Glutamatergic neuron (in vitro differentiated cells): ENCODE results near the gene ZBBX. TPM values are rescaled to one million over a fixed set of nuclear protein-coding genes. Genes with fewer than 3 reads are reported as not detected.

Source experiments
- DNase-seq: peaks from one replicate; pipeline ENCODE4 v3.0.0; 2022
- H3K27ac Mint-ChIP-seq: one replicate; pipeline ENCODE4 v1.8.0; 2020; ENCODE audit warnings: mild to moderate bottlenecking, mixed read lengths, inconsistent platforms; ENCODE audit not compliant: unreplicated experiment
- H3K27me3 Mint-ChIP-seq: one replicate; pipeline ENCODE4 v1.8.0; 2020; ENCODE audit warnings: mild to moderate bottlenecking, moderate library complexity, mixed read lengths, inconsistent platforms; ENCODE audit not compliant: unreplicated experiment
- H3K36me3 Mint-ChIP-seq: one replicate; pipeline ENCODE4 v1.8.0; 2020; ENCODE audit warnings: mild to moderate bottlenecking, mixed read lengths, inconsistent platforms; ENCODE audit not compliant: unreplicated experiment
- H3K4me1 Mint-ChIP-seq: one replicate; pipeline ENCODE4 v1.8.0; 2020; ENCODE audit warnings: mild to moderate bottlenecking, low read depth, mixed read lengths, inconsistent platforms; ENCODE audit not compliant: unreplicated experiment
- H3K4me3 Mint-ChIP-seq: one replicate; pipeline ENCODE4 v1.8.0; 2020; ENCODE audit warnings: mild to moderate bottlenecking, mixed read lengths, inconsistent platforms; ENCODE audit not compliant: unreplicated experiment
- H3K9me3 Mint-ChIP-seq: one replicate; pipeline ENCODE4 v1.8.0; 2020; ENCODE audit warnings: mild to moderate bottlenecking, moderate library complexity, mixed read lengths, inconsistent platforms; ENCODE audit not compliant: unreplicated experiment
- CTCF ChIP-seq: fragments of 200-600 bp; sonication (generic); IDR thresholded peaks from one replicate; pipeline ENCODE4 v1.5.0; 2021; ENCODE audit not compliant: partially characterized antibody, unreplicated experiment
- total RNA-seq: library from RNA; stranded (reverse); fragmentation: NEBNext Ultra II Directional; extraction: Animal tissue kit (Norgen Biotek cat#: 25700); gene quantifications from one replicate; pipeline ENCODE4 v1.2.1, GENCODE V29; 2021; ENCODE audit not compliant: unreplicated experiment

Gene ZBBX
- total RNA-seq, 1 donor from 2014 or later: 1.4 TPM

GRCh38 chr3:167209011-167209410 lies 171.1 kb downstream of the ZBBX start:
- Mint-ChIP-seq H3K36me3 (no peaks in the 10 kb centered on the region), H3K9me3 (no peaks in the 10 kb centered on the region), H3K4me3 (no peak overlapping the region), H3K27me3 (no peaks in the 10 kb centered on the region), H3K4me1 (no peaks in the 10 kb centered on the region), H3K27ac (no peak overlapping the region)
- no peak for DNase-seq
- TF ChIP-seq CTCF: no peak

- H3K27me3 Mint-ChIP-seq: no peaks in the 10 kb centered on the region
- H3K27ac Mint-ChIP-seq: no peak overlapping the region
- peaks cover 2% of the 10 kb centered on the region for H3K4me1 Mint-ChIP-seq
- no peak for DNase-seq
- no peaks in the 10 kb centered on the region for H3K36me3 Mint-ChIP-seq
- no peak overlapping the region for H3K4me3 Mint-ChIP-seq
- no peak for TF ChIP-seq CTCF
- no peaks in the 10 kb centered on the region for H3K9me3 Mint-ChIP-seq
These were observed 177.0 kb downstream of the ZBBX start for GRCh38 chr3:167203062-167203461.

- no peak overlapping the region for H3K27ac Mint-ChIP-seq
- peaks cover 2% of the 10 kb centered on the region for H3K4me1 Mint-ChIP-seq
- DNase-seq: no peak
- H3K27me3 Mint-ChIP-seq: no peaks in the 10 kb centered on the region
- no peaks in the 10 kb centered on the region for H3K36me3 Mint-ChIP-seq
- no peaks in the 10 kb centered on the region for H3K9me3 Mint-ChIP-seq
- TF ChIP-seq CTCF: no peak
- no peak overlapping the region for H3K4me3 Mint-ChIP-seq
These were observed 181.0 kb downstream of the ZBBX start for GRCh38 chr3:167198949-167199600.

Other genes with a start within 250 kb of the ZBBX start
- gene SERPINI2, start 93.7 kb upstream of the ZBBX start, total RNA-seq: not detected